OCI-LY7 (cell line): ENCODE measurements around the gene CHODL.

Experiments
- EZH2phosphoT487 ChIP-seq: fragments of 200-600 bp; sonication (generic); IDR thresholded peaks from 2 replicates; pipeline ENCODE4 v1.6.1; 2018; ENCODE audit warnings: low read depth, borderline replicate concordance, mild to moderate bottlenecking, mixed run types, antibody characterized with exemption, low read length, moderate library complexity, mixed read lengths
- TF ChIP-seq, protein P1 (sequence below): fragments of 200-600 bp; sonication (generic); conservative IDR thresholded peaks from 2 replicates; pipeline ENCODE4 v1.5.1; 2014; ENCODE audit warnings: mild to moderate bottlenecking, antibody characterized with exemption, low read length, moderate library complexity, mixed read lengths

DNA sequence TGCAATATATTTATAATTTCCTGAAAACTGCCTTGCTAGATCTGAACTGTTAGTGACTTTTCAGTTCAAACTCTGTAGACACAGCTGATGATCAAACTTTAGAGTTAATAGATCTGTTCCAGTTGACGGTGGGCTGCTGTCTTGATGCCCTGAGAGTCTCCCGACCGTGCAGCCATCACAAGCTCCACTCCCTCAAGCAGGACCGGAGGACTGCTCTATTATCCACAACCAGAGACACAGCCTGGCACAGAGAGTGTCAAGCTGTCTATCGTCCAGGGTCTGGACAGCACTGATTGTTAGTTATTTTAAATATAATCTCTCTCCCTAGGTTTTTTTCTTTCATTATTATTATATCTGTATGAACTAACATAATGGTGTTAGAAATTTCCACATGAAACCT lies 8.0 kb downstream of the CHODL start:
- TF ChIP-seq, protein P1, sequence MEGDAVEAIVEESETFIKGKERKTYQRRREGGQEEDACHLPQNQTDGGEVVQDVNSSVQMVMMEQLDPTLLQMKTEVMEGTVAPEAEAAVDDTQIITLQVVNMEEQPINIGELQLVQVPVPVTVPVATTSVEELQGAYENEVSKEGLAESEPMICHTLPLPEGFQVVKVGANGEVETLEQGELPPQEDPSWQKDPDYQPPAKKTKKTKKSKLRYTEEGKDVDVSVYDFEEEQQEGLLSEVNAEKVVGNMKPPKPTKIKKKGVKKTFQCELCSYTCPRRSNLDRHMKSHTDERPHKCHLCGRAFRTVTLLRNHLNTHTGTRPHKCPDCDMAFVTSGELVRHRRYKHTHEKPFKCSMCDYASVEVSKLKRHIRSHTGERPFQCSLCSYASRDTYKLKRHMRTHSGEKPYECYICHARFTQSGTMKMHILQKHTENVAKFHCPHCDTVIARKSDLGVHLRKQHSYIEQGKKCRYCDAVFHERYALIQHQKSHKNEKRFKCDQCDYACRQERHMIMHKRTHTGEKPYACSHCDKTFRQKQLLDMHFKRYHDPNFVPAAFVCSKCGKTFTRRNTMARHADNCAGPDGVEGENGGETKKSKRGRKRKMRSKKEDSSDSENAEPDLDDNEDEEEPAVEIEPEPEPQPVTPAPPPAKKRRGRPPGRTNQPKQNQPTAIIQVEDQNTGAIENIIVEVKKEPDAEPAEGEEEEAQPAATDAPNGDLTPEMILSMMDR, result no peak
- no peak for TF ChIP-seq EZH2phosphoT487
